Right lobe of liver (tissue), 4 donors: ENCODE data around the gene INPP5A.

Experiments
- CTCF ChIP-seq, 4 donors: fragments of 200-600 bp in 3 of 4; fragments of 450-650 bp in 1 of 4; IDR thresholded peaks; one replicate each; pipeline versions ENCODE4 v1.5.1 to v1.8.0; 2016 to 2022; ENCODE audit warnings: antibody characterized with exemption in 4 of 4, mild to moderate bottlenecking in 2 of 4
- POLR2A ChIP-seq: fragments of 450-650 bp; IDR thresholded peaks from one replicate; pipeline ENCODE4 v1.6.1; 2017; ENCODE audit warnings: antibody characterized with exemption, mild to moderate bottlenecking
- donor health status: DM: no; HTN: no; CAD: no.
- donor health status: DM: no; HTN: no; CAD: no.
- donor health status: DM: no; HTN: yes; CAD: no.

GRCh38 chr10:132607961-132608495 is 70.4 kb downstream of the INPP5A start:
- TF ChIP-seq CTCF (IDR thresholded peaks at IDR 0.05) (no peak), POLR2A (no peak)
